ENCODE results near the gene GXYLT2.

GXYLT2 gene

DNA sequence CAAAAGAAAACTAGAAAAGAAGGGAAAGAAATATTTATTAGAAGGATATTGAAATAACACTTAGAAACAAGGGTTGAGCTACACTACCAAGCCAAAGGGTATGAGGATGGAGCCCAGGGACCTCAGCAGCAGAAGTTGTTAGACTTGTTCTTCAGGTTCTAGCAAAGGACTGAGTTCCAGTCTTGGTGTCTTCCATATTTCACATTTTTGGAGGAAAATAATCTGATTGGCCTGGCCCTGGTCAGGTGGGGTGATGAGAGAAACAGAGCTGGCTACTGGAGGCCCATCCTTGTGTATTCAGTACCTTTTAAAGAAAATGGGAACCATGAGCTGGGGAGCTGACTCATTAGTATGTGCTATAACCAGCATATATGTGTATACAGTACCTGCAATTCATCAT, 137.0 kb downstream of the GXYLT2 start:
- no peak for DNase-seq

DNA sequence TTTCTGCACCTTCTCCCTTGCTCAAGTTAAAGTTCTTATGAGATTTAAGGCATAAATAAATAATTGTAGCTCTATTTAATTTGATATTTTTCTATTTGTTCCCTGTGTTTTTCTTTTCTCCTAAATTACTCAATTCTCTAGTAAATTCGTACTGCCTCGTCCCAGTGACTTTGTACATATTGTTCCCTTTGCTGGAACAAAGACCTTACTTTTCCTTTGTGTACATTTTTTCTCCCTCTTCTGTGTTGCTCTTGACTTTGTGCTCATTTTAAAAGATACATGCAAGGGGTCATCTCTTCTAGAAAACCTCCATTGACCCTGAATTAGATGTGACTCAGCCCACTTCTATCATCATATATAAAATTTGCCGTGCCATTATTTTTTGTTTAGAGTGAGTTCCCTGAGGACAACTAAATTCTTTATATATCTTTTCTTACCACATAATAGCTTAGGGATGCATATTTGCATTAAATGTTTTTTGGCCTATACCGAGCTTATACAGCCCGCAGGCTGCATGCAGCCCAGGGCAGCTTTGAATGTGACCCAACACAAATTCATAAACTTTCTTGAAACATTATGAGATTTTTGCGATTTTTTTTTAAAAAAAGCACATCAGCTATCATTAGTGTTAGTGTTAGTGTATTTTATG, 138.4 kb downstream of the GXYLT2 start:
- DNase-seq = no peak

Data from NCI-H1092 (cell line).